Parathyroid adenoma (tissue), 2 donors: Measurements from ENCODE around the gene HNRNPF.

Experiments used
- H2AFZ ChIP-seq: fragments of 300-600 bp; sonication (generic); one replicate; pipeline ENCODE4 v1.7.0; 2017; ENCODE audit warnings: antibody characterized with exemption, mild to moderate bottlenecking
- H3K27ac ChIP-seq: fragments of 300-600 bp; sonication (generic); one replicate; pipeline ENCODE4 v1.7.0; 2017
- H3K27me3 ChIP-seq: fragments of 300-600 bp; sonication (generic); one replicate; pipeline ENCODE4 v1.7.0; 2017; ENCODE audit warnings: low read length; ENCODE audit not compliant: control insufficient read depth, insufficient read depth
- H3K36me3 ChIP-seq: fragments of 300-600 bp; sonication (generic); one replicate; pipeline ENCODE4 v1.7.0; 2017; ENCODE audit warnings: low read length; ENCODE audit not compliant: control insufficient read depth, insufficient read depth
- H3K4me1 ChIP-seq: fragments of 300-600 bp; sonication (generic); one replicate; pipeline ENCODE4 v1.7.0; 2017; ENCODE audit warnings: control low read depth
- H3K4me2 ChIP-seq: fragments of 300-600 bp; sonication (generic); one replicate; pipeline ENCODE4 v1.7.0; 2017; ENCODE audit warnings: low read length
- H3K4me3 ChIP-seq: fragments of 300-600 bp; sonication (generic); one replicate; pipeline ENCODE4 v1.7.0; 2017; ENCODE audit warnings: low read depth, low read length
- H3K79me2 ChIP-seq: fragments of 300-600 bp; sonication (generic); one replicate; pipeline ENCODE4 v1.7.0; 2017; ENCODE audit warnings: control low read depth
- H3K9ac ChIP-seq: fragments of 300-600 bp; sonication (generic); one replicate; pipeline ENCODE4 v1.7.0; 2017; ENCODE audit warnings: mild to moderate bottlenecking
- H3K9me3 ChIP-seq: fragments of 300-600 bp; sonication (generic); one replicate; pipeline ENCODE4 v1.7.0; 2017; ENCODE audit warnings: low read length; ENCODE audit not compliant: control insufficient read depth
- CTCF ChIP-seq: fragments of 300-600 bp; sonication (generic); IDR thresholded peaks from one replicate; pipeline ENCODE4 v1.7.0; 2017; ENCODE audit warnings: antibody characterized with exemption, mild to moderate bottlenecking
- donor health status: primary hyperparathyroidism.

HNRNPF gene

GRCh38 chr10:43402880-43403452 lies 6.0 kb downstream of the HNRNPF start:
- no peak overlapping the region for H3K4me3 ChIP-seq
- no peak overlapping the region for H3K4me2 ChIP-seq
- no peak overlapping the region for H3K9ac ChIP-seq
- no peaks in the 10 kb centered on the region for H3K9me3 ChIP-seq
- peaks cover 80% of the 10 kb centered on the region for H3K79me2 ChIP-seq
- TF ChIP-seq CTCF, result no peak
- H3K36me3 ChIP-seq, result no peaks in the 10 kb centered on the region
- peaks cover 1% of the 10 kb centered on the region for H3K4me1 ChIP-seq
- H2AFZ ChIP-seq, result no peak overlapping the region
- H3K27me3 ChIP-seq, result no peaks in the 10 kb centered on the region
- H3K27ac ChIP-seq, result no peak overlapping the region

GRCh38 chr10:43402176-43402575 lies 6.8 kb downstream of the HNRNPF start:
- Histone ChIP-seq H3K27me3 (no peaks in the 10 kb centered on the region), H3K4me3 (no peak overlapping the region), H3K36me3 (no peaks in the 10 kb centered on the region), H3K4me1 (peaks cover 5% of the 10 kb centered on the region), H3K9ac (no peak overlapping the region), H3K79me2 (peaks cover 81% of the 10 kb centered on the region), H2AFZ (no peak overlapping the region), H3K4me2 (no peak overlapping the region), H3K9me3 (no peaks in the 10 kb centered on the region), H3K27ac (no peak overlapping the region)
- no peak for TF ChIP-seq CTCF

GRCh38 chr10:43401627-43402026 lies 7.4 kb downstream of the HNRNPF start:
- Histone ChIP-seq H3K9me3 (no peaks in the 10 kb centered on the region), H3K27me3 (no peaks in the 10 kb centered on the region), H3K4me3 (no peak overlapping the region), H3K4me2 (no peak overlapping the region), H3K9ac (no peak overlapping the region), H3K4me1 (peaks cover 5% of the 10 kb centered on the region), H3K36me3 (no peaks in the 10 kb centered on the region), H3K27ac (no peak overlapping the region), H2AFZ (no peak overlapping the region), H3K79me2 (peaks cover 81% of the 10 kb centered on the region)
- TF ChIP-seq CTCF, result no peak

- Histone ChIP-seq H3K27ac (no peak overlapping the region), H3K4me3 (no peak overlapping the region), H3K4me1 (peaks cover 5% of the 10 kb centered on the region)
Observed at GRCh38 chr10:43399320-43400310, 9.4 kb downstream of the HNRNPF start.

More at GRCh38 chr10:43399320-43400310, 9.4 kb downstream of the HNRNPF start:
- Histone ChIP-seq H3K9ac (no peak overlapping the region), H3K4me2 (no peak overlapping the region), H3K36me3 (no peaks in the 10 kb centered on the region), H3K9me3 (no peaks in the 10 kb centered on the region), H2AFZ (no peak overlapping the region), H3K79me2 (peaks cover 71% of the 10 kb centered on the region), H3K27me3 (no peaks in the 10 kb centered on the region)
- TF ChIP-seq CTCF, result no peak
